ENCODE results near the gene CCDC34. TPM values are rescaled to one million over a fixed set of nuclear protein-coding genes. Genes with fewer than 3 reads are reported as not detected.

The CCDC34 gene
- total and polyA plus RNA-seq, 2 of the 8 experiments (the other 6 are each of a cell fraction or from before 2014, with no cell fraction given), result 7.7 to 24.3 TPM

GRCh38 chr11:27383645-27384044 lies 20.6 kb upstream of the CCDC34 start:
- no peak overlapping the region for H3K14ac ChIP-seq (ENCODE audit: insufficient read length)
- H3K27ac ChIP-seq (ENCODE audit: low read depth, low read length), result no peak overlapping the region
- H4K8ac ChIP-seq (ENCODE audit: extremely low read depth, insufficient read depth, low read length), result no peak overlapping the region
- no peak for FAIRE-seq
- H3K4ac ChIP-seq (replicated peaks; ENCODE audit: insufficient read length, low read depth, low read length), result no peak overlapping the region
- H3K4me2 ChIP-seq (ENCODE audit: insufficient read depth in 1 of 2, low read depth in 2 of 2, low read length in 2 of 2), result no peak overlapping the region
- H3K23me2 ChIP-seq (ENCODE audit: low read depth, low read length), result no peaks in the 10 kb centered on the region
- no peaks in the 10 kb centered on the region for H3K27me3 ChIP-seq (replicated peaks in 1 of 4; ENCODE audit: control insufficient read depth in 3 of 4, extremely low read depth in 1 of 4, insufficient read depth in 3 of 4, low read length in 3 of 4)
- no peak overlapping the region for H2BK15ac ChIP-seq (ENCODE audit: low read length)
- no peak overlapping the region for H4K5ac ChIP-seq (ENCODE audit: insufficient read length, low read depth, low read length)
- POLR2A ChIA-PET (ENCODE audit: partially characterized antibody), result no interaction called here
- no peak overlapping the region for H2BK20ac ChIP-seq (ENCODE audit: low read length)
- no peak overlapping the region for H3K4me3 ChIP-seq (ENCODE audit: extremely low read depth in 1 of 4, insufficient read depth in 2 of 4, low read depth in 3 of 4, low read length in 4 of 4)
- H3K79me2 ChIP-seq (ENCODE audit: control insufficient read depth in 1 of 2, insufficient read depth in 2 of 2, low read length in 2 of 2), result 0 out of 4 replicates have a peak, but pooled peaks cover 0 to 8% of the 10 kb centered on the region in 2 experiments
- no peak overlapping the region for H3K23ac ChIP-seq (ENCODE audit: insufficient read length)
- CTCF ChIA-PET (ENCODE audit: partially characterized antibody), result interaction anchor here (1.7 kb wide), 1 partner anchor 30 kb away, joined by 3 read pairs; no protein-coding TSS in a partner anchor
- no peak for DNase-seq (ENCODE audit: low read depth in 1 of 2, low spot score in 2 of 2)
- H2BK12ac ChIP-seq (ENCODE audit: low read depth, low read length), result no peak overlapping the region
- no peak overlapping the region for H4K91ac ChIP-seq (replicated peaks; ENCODE audit: insufficient read length, low read length)
- H2AK5ac ChIP-seq (ENCODE audit: low read depth, low read length), result no peak overlapping the region
- no peak overlapping the region for H2BK5ac ChIP-seq (ENCODE audit: low read depth, low read length)
- no peak overlapping the region for H2AFZ ChIP-seq (ENCODE audit: low read length)
- H3K18ac ChIP-seq (ENCODE audit: extremely low read depth, low read length), result no peak overlapping the region
- 93% methylated on average over 1 of the region's 1 CpG; no CpG with 5 or more reads in 1 of the 2 experiments for WGBS, 2 experiments (ENCODE audit: extremely low coverage in 1 of 2, insufficient coverage in 1 of 2, insufficient read length in 1 of 2, insufficient replicate concordance in 2 of 2, low coverage in 1 of 2, low lambda C conversion rate in 2 of 2, missing lambda C conversion rate in 1 of 2)
- H3K36me3 ChIP-seq (ENCODE audit: control insufficient read depth in 2 of 4, insufficient read depth in 4 of 4, low read length in 3 of 4), result peaks cover 0 to 79% (median 40%) of the 10 kb centered on the region in 4 experiments; a peak in 7 of 8 replicates
- H3K79me1 ChIP-seq (ENCODE audit: low read depth, low read length), result no peaks in the 10 kb centered on the region
- no peak overlapping the region for H3K9ac ChIP-seq (replicated peaks in 1 of 4; ENCODE audit: extremely low read depth in 1 of 4, low read depth in 3 of 4, low read length in 3 of 4)
- no peak overlapping the region for H2BK120ac ChIP-seq (replicated peaks; ENCODE audit: low read depth, low read length)
- 0 out of 7 replicates have a peak, but pooled peaks cover 0 to 5% (median 0%) of the 10 kb centered on the region in 4 experiments for H3K4me1 ChIP-seq (replicated peaks in 1 of 4; ENCODE audit: control insufficient read depth in 3 of 4, insufficient read depth in 4 of 4, low read length in 3 of 4)
- H4K20me1 ChIP-seq (replicated peaks in 1 of 2; ENCODE audit: control insufficient read depth in 1 of 2, insufficient read depth in 2 of 2, low read length in 2 of 2), result no peaks in the 10 kb centered on the region
- H3K9me3 ChIP-seq (ENCODE audit: insufficient read depth in 2 of 2, low read depth in 1 of 2, low read length in 1 of 2), result no peaks in the 10 kb centered on the region
- H3K56ac ChIP-seq (replicated peaks; ENCODE audit: insufficient read length, low read depth, low read length), result no peak overlapping the region
- no peak for TF ChIP-seq EGR1 (IDR thresholded peaks at IDR 0.05; ENCODE audit: borderline replicate concordance, low read depth, low read length)
- no peak for TF ChIP-seq SIN3A (conservative IDR thresholded peaks at IDR 0.05 in 1 of 2, IDR thresholded peaks at IDR 0.05 in 1 of 2; ENCODE audit: low read depth in 1 of 2, low read length in 2 of 2)

Data from H1 (cell line).